Chondrocyte (in vitro differentiated cells): ENCODE data around the gene DFFA. TPM values are rescaled to one million over a fixed set of nuclear protein-coding genes. Genes with fewer than 3 reads are reported as not detected.
"Not testable (repeated sequence)": the region's sequence is repeated elsewhere in the genome, so short reads cannot be mapped to it uniquely, and the experiment has no call there.

Source experiments
- DNase-seq: peaks from one replicate; pipeline ENCODE4 v3.0.0; 2021; ENCODE audit warnings: mixed read lengths, low spot score
- H3K27ac Mint-ChIP-seq: one replicate; pipeline ENCODE4 v1.8.0; 2021; ENCODE audit warnings: mild to moderate bottlenecking, moderate library complexity, mixed read lengths; ENCODE audit not compliant: unreplicated experiment
- H3K27me3 Mint-ChIP-seq: 2 replicates; pipeline ENCODE4 v1.8.0; 2021; ENCODE audit warnings: low read depth, mixed read lengths
- H3K36me3 Mint-ChIP-seq: 2 replicates; pipeline ENCODE4 v1.8.0; 2021; ENCODE audit warnings: low read depth, mixed read lengths
- H3K4me1 Mint-ChIP-seq: 2 replicates; pipeline ENCODE4 v1.8.0; 2021; ENCODE audit warnings: low read depth, mild to moderate bottlenecking, mixed read lengths
- H3K4me3 Mint-ChIP-seq: one replicate; pipeline ENCODE4 v1.8.0; 2021; ENCODE audit warnings: mild to moderate bottlenecking, moderate library complexity, mixed read lengths; ENCODE audit not compliant: unreplicated experiment
- H3K9me3 Mint-ChIP-seq: 2 replicates; pipeline ENCODE4 v1.8.0; 2021; ENCODE audit warnings: low read depth, mixed read lengths
- CTCF ChIP-seq: fragments of 200-600 bp; sonication (generic); IDR thresholded peaks from 2 replicates; pipeline ENCODE4 v1.5.0; 2021; ENCODE audit warnings: antibody characterized with exemption, mild to moderate bottlenecking, moderate library complexity
- total RNA-seq: library from RNA; stranded (reverse); gene quantifications from 3 replicates; pipeline ENCODE4 v1.2.1, GENCODE V29; 2021

Gene DFFA
- total RNA-seq, 1 donor from 2014 or later = 33.7 TPM

GRCh38 chr1:10471411-10472219, 714 bp downstream of the DFFA start:
- Mint-ChIP-seq H3K4me1 (peaks cover 43% of the 10 kb centered on the region), H3K27me3 (no peaks in the 10 kb centered on the region), H3K4me3 (peak overlapping the region; percentile 95), H3K27ac (peak overlapping the region; percentile 90), H3K9me3 (no peaks in the 10 kb centered on the region), H3K36me3 (peaks cover 9% of the 10 kb centered on the region)
- no peak for TF ChIP-seq CTCF
- no peak for DNase-seq

GRCh38 chr1:10470043-10470442, 2.3 kb downstream of the DFFA start:
- no peak for TF ChIP-seq CTCF
- Mint-ChIP-seq H3K36me3 (peaks cover 9% of the 10 kb centered on the region), H3K27ac (no peak overlapping the region), H3K9me3 (no peaks in the 10 kb centered on the region), H3K4me3 (no peak overlapping the region), H3K27me3 (no peaks in the 10 kb centered on the region), H3K4me1 (peaks cover 28% of the 10 kb centered on the region)
- no peak for DNase-seq

- Mint-ChIP-seq H3K4me3 (no peak overlapping the region), H3K36me3 (peaks cover 25% of the 10 kb centered on the region), H3K27me3 (no peaks in the 10 kb centered on the region), H3K27ac (no peak overlapping the region), H3K4me1 (peaks cover 11% of the 10 kb centered on the region), H3K9me3 (no peaks in the 10 kb centered on the region)
- no peak for DNase-seq
- TF ChIP-seq CTCF = no peak
These were observed 5.3 kb downstream of the DFFA start for GRCh38 chr1:10467078-10467477.

DNA sequence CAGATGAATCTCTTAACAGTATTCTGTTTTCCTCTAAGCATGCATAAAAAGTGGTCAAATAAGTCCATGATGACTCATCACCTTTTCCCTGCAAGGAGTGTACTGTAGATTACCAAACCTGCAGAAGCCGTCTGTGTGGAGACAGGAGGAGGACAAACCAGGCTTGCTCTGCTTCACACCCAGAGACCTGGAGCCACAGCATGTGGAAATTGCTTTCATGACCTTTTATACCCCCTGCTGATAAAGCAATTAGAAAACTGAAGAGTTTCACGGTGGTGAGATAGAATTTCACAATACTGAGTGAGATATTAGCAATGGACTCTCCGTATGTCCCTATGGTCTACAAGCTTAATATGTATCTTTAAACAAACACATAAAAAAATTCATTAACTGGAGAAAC, 13.1 kb downstream of the DFFA start:
- H3K4me1 Mint-ChIP-seq = peaks cover 15% of the 10 kb centered on the region
- H3K4me3 Mint-ChIP-seq = no peak overlapping the region
- H3K36me3 Mint-ChIP-seq = peaks cover 15% of the 10 kb centered on the region
- no peaks in the 10 kb centered on the region for H3K9me3 Mint-ChIP-seq
- no peak for TF ChIP-seq CTCF
- peak overlapping the region; percentile 73 for H3K27ac Mint-ChIP-seq
- H3K27me3 Mint-ChIP-seq = no peaks in the 10 kb centered on the region
- no peak for DNase-seq

- peaks cover 15% of the 10 kb centered on the region for H3K4me1 Mint-ChIP-seq
These were observed 14.5 kb downstream of the DFFA start for GRCh38 chr1:10457875-10458274.

DNA sequence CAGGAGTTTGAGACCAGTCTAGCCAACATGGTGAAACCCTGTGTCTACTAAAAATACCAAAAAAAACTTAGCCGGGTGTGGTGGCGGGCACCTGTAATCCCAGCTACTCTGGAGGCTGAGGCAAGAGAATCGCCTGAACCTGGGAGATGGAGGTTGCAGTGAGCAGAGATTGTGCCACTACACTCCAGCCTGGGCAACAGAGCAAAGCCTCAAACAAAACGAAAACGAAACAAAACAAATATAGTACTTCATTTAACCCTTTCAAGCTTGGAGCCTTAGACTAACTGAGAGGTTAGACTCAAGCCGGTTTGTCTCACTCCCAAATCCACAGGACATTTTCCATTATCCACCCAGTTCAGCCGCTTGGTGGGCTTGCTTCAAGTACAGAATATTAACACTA, 14.9 kb downstream of the DFFA start:
- not testable (repeated sequence) for H3K4me3 Mint-ChIP-seq, DNase-seq, H3K27ac Mint-ChIP-seq, H3K9me3 Mint-ChIP-seq, H3K36me3 Mint-ChIP-seq, H3K27me3 Mint-ChIP-seq
- H3K4me1 Mint-ChIP-seq = peaks cover 15% of the 10 kb centered on the region

More at GRCh38 chr1:10457875-10458274, 14.5 kb downstream of the DFFA start:
- peak; percentile 26 for DNase-seq
- H3K27me3 Mint-ChIP-seq = no peaks in the 10 kb centered on the region
- H3K9me3 Mint-ChIP-seq = no peaks in the 10 kb centered on the region
- TF ChIP-seq CTCF = no peak
- H3K4me3 Mint-ChIP-seq = no peak overlapping the region
- peaks cover 5% of the 10 kb centered on the region for H3K36me3 Mint-ChIP-seq
- H3K27ac Mint-ChIP-seq = no peak overlapping the region
